HEK293T (cell line): Measurements from ENCODE around the gene ARMS2.

ENCODE experiments used
- ARNT ChIP-seq: fragments of 450-650 bp; IDR thresholded peaks from 2 replicates; pipeline ENCODE4 v1.6.1; 2017; ENCODE audit warnings: mild to moderate bottlenecking
- BHLHE40 ChIP-seq: fragments of 450-650 bp; IDR thresholded peaks from 2 replicates; pipeline ENCODE4 v1.6.1; 2016; ENCODE audit warnings: mild to moderate bottlenecking, moderate library complexity, borderline replicate concordance
- ELF4 ChIP-seq: fragments of 450-650 bp; IDR thresholded peaks from 2 replicates; pipeline ENCODE4 v1.6.1; 2017; ENCODE audit warnings: antibody characterized with exemption
- FOXK2 ChIP-seq: fragments of 450-650 bp; IDR thresholded peaks from 2 replicates; pipeline ENCODE4 v1.6.1; 2016; ENCODE audit warnings: mild to moderate bottlenecking
- FOXM1 ChIP-seq: fragments of 450-650 bp; IDR thresholded peaks from 2 replicates; pipeline ENCODE4 v1.6.1; 2017; ENCODE audit warnings: mild to moderate bottlenecking, borderline replicate concordance
- L3MBTL2 ChIP-seq: fragments of 450-650 bp; conservative IDR thresholded peaks from 2 replicates; pipeline ENCODE4 v1.6.1; 2016; ENCODE audit warnings: mild to moderate bottlenecking
- LEF1 ChIP-seq: fragments of 450-650 bp; IDR thresholded peaks from 2 replicates; pipeline ENCODE4 v1.6.1; 2017; ENCODE audit warnings: mild to moderate bottlenecking, borderline replicate concordance
- NFRKB ChIP-seq: fragments of 450-650 bp; IDR thresholded peaks from 2 replicates; pipeline ENCODE4 v1.6.1; 2016; ENCODE audit warnings: mild to moderate bottlenecking, moderate library complexity
- SP1 ChIP-seq: fragments of 450-650 bp; IDR thresholded peaks from 2 replicates; pipeline ENCODE4 v1.6.1; 2017
- SUZ12 ChIP-seq: fragments of 450-650 bp; IDR thresholded peaks from 2 replicates; pipeline ENCODE4 v1.6.1; 2016; ENCODE audit warnings: mild to moderate bottlenecking
- TARDBP ChIP-seq: fragments of 450-650 bp; IDR thresholded peaks from 2 replicates; pipeline ENCODE4 v1.6.1; 2016
- ZNF384 ChIP-seq: fragments of 450-650 bp; IDR thresholded peaks from 2 replicates; pipeline ENCODE4 v1.6.1; 2016
- TF ChIP-seq, protein P1 (sequence below): fragments of 450-650 bp; IDR thresholded peaks from 2 replicates; pipeline ENCODE4 v1.6.1; 2016

DNA sequence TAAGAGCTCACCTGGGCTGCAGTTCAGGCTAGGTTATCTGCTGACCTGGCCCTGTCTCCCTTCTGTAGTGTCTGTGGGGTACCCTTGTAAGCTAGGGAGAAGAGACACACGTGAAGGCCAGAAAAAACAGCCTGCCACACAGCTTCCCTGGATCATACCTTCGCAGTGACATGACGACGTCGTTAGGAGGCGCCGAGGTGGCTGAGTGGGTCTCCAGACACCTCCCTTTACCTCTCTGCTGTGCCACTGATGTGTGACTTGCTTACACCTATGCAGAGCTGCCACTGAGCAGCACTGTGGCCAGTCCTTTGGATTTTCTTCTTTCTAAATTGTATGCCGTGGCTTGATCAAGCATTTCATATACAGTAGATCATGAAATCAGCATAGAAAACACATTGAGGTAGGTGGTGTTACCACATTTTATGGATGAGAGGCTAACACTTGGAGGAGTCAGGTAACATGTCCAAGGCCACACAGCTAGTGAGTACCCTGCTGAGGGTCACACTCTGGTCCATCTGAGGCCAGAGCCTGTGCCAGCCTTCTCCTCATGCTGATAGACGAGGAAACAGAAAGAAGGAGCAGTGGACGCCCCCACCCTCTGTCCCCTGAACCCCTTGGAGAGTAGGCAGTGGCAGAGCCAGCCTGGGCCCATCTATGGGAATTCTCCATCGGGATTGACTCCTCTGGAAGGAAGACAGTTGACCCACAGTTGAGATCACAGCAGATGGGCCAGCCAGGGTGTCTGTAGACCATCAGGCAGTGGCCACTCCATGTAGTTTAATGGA is 30.0 kb downstream of the ARMS2 start:
- TF ChIP-seq ELF4 (no peak), SP1 (no peak), FOXM1 (no peak), L3MBTL2 (no peak), SUZ12 (no peak), ARNT (no peak), BHLHE40 (no peak), FOXK2 (no peak), NFRKB (no peak), ZNF384 (no peak), LEF1 (no peak), TARDBP (no peak)
- TF ChIP-seq, protein P1, sequence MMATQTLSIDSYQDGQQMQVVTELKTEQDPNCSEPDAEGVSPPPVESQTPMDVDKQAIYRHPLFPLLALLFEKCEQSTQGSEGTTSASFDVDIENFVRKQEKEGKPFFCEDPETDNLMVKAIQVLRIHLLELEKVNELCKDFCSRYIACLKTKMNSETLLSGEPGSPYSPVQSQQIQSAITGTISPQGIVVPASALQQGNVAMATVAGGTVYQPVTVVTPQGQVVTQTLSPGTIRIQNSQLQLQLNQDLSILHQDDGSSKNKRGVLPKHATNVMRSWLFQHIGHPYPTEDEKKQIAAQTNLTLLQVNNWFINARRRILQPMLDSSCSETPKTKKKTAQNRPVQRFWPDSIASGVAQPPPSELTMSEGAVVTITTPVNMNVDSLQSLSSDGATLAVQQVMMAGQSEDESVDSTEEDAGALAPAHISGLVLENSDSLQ = no peak
